GM13976 (cell line): Measurements from ENCODE around the gene IL25.
A peak's percentile ranks its signal among the peaks of the same experiment; 100 is the strongest.

ENCODE experiments used
- DNase-seq: peaks from one replicate; pipeline ENCODE4 v3.0.0; 2012; ENCODE audit warnings: low spot score
- in situ Hi-C: fragments of 300-500 bp; cut with MboI; formaldehyde crosslinking; loops from one replicate; pipeline ENCODE4 v1.12.0; 2022; ENCODE audit warnings: low sequenced_read_pairs, mixed read lengths, inconsistent platforms; ENCODE audit not compliant: unreplicated experiment
- TF ChIP-seq, protein P1 (sequence below): IDR thresholded peaks from 2 replicates; pipeline ENCODE4 v1.5.1; 2012; ENCODE audit warnings: borderline replicate concordance, mild to moderate bottlenecking; ENCODE audit not compliant: insufficient read depth; ENCODE audit errors: extremely low read depth, missing control alignments, control extremely low read depth

IL25 gene

DNA sequence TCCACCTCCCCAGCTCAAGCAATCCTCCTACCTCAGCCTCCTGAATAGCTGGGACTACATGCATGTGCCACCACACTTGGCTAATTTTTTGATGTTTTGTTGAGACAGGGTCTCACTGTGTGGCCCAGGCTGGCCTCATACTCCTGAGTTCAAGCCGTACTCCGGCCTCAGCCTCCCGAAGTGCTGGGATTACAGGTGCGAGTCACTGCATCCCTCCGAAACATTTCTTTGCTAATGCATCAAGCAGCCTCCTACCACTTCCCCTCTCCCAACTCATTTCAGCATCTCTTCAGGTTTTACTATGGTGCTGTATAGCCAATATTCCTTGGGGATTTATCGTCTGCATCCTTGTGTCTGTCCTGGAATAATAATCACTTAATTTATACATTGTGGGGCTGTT lies 17.6 kb upstream of the IL25 start:
- in situ Hi-C loops, result no loop called here
- TF ChIP-seq, protein P1, sequence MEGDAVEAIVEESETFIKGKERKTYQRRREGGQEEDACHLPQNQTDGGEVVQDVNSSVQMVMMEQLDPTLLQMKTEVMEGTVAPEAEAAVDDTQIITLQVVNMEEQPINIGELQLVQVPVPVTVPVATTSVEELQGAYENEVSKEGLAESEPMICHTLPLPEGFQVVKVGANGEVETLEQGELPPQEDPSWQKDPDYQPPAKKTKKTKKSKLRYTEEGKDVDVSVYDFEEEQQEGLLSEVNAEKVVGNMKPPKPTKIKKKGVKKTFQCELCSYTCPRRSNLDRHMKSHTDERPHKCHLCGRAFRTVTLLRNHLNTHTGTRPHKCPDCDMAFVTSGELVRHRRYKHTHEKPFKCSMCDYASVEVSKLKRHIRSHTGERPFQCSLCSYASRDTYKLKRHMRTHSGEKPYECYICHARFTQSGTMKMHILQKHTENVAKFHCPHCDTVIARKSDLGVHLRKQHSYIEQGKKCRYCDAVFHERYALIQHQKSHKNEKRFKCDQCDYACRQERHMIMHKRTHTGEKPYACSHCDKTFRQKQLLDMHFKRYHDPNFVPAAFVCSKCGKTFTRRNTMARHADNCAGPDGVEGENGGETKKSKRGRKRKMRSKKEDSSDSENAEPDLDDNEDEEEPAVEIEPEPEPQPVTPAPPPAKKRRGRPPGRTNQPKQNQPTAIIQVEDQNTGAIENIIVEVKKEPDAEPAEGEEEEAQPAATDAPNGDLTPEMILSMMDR, result no peak
- no peak for DNase-seq

DNA sequence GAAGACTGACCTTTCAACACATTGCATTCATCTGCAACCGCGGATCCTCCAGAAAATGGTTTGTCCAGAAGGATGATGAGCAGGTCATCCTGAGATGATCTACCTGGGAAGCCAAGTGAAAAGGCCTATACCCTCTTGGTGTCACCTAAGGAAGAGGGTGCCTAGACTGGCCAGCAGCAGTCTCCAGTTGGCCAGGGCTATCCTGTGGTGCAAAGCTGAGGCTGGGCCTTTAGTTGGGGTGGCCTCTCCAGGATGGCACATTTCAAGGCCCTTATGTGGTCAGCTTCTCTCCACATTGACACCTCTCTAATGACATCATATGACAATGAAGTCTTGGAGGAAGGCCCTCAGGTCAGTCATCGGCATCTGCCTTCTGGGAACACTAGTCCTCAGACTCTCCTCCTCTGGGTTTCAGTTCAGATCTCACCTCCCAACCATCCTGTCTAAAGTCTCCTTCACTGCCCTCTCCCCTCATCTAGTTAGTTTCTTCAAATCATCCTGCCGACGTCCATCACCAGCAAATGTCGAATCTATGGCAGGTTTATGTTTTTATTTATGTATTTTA lies 16.7 kb upstream of the IL25 start:
- in situ Hi-C loops, result no loop called here
- TF ChIP-seq, protein P1, result no peak
- DNase-seq, result peak; percentile 4

DNA sequence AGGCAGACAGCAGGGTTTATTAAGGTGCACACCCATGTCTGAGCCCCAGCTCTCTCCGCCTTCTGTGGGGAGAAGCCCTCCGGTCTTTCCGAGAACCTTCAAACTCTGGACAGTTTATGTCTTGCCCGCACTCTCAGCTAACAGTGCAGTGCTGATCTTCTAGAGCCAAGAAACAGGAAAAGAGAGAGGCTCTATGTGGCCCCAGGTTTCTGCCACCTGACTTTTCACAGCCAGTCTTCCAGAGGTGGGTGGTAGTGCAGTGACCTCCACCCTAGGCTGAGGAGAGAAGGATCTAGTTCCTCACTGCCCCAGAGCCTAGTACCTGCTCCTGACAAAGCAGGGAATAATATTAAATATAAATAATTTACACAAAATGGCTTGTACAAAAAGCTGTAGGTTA lies 15.9 kb upstream of the IL25 start:
- in situ Hi-C loops, result no loop called here
- TF ChIP-seq, protein P1, result no peak
- DNase-seq, result no peak

DNA sequence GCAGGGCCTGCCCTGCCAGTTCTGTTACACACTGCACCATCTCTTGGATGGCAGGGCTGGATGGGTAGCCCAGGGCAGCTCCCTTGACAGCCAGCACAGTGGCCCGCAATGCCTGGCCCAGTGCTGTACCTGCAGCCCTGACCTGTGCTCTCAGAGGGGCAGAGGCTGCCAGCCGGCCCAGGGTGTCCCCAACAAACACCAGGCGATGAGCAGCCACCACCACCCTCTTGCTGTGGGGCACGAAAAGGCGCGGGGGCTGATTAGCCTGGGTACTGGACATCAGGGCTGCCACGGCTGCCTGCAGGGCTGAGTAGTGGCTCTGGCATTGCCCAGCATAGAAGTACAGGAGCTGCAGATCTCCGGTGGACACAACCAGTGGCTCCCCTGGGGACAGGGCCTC lies 15.3 kb upstream of the IL25 start:
- in situ Hi-C loops, result no loop called here
- TF ChIP-seq, protein P1, result no peak
- peak; percentile 11 for DNase-seq

DNA sequence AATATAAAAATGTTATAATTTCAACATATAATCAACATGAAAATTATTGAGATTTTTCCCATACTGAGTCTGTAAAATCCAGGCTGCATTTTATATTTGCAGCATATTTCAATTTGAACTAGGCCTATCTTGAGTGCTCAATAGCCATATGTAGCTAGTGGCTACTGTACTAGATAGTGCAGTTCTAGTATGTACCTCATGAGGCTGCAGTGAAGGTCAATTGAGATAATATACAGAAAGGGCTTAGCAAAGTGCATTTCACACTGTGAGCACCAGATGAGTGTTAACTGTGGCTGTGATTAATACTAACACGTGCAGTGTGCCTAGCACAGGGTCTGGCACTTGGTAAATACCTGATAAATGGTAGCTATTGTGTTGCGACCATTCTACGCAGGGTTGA lies 14.6 kb upstream of the IL25 start:
- TF ChIP-seq, protein P1, result no peak
- in situ Hi-C loops, result no loop called here
- DNase-seq, result peak; percentile 6

DNA sequence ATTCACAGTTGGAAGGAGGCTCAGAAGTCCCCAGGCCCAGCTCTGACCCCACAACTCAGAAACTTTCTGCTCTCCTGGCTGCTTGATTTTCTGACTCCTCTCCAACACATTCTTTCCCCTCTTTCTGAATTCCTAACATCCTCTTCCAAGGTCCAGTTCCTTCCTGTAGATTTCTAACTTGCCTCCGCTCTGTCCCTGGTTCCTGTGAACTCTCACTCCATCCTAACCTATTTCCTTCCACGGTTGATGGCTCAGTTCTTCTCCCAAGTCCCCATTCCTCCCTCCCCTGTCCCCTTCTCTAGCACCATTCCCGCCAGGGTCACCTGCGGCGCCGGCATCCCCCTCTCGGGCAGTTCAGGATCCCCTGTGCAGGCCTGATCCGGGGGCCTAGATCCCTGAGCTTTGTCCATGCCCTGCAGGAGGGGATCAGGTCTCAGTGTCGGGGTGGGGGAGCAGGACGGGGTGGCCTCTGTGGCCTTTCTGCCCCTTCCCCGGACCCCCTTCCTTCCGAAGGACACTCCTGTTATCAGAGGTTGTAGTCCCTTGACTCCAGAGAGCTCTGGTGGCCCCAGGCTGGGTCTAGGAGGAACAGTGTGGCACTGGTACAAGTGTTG lies 13.9 kb upstream of the IL25 start:
- TF ChIP-seq, protein P1, result no peak
- in situ Hi-C loops, result no loop called here

More for the DNA sequence above, 13.9 kb upstream of the IL25 start:
- DNase-seq, result no peak
